IPS DF 4.7 (cell line): ENCODE measurements around the gene SDC1.

Experiments used
- DNase-seq: peaks from one replicate; pipeline ENCODE4 v3.0.0-alpha.2; 2013; ENCODE audit warnings: low spot score; ENCODE audit errors: extremely low read depth

The SDC1 gene

DNA sequence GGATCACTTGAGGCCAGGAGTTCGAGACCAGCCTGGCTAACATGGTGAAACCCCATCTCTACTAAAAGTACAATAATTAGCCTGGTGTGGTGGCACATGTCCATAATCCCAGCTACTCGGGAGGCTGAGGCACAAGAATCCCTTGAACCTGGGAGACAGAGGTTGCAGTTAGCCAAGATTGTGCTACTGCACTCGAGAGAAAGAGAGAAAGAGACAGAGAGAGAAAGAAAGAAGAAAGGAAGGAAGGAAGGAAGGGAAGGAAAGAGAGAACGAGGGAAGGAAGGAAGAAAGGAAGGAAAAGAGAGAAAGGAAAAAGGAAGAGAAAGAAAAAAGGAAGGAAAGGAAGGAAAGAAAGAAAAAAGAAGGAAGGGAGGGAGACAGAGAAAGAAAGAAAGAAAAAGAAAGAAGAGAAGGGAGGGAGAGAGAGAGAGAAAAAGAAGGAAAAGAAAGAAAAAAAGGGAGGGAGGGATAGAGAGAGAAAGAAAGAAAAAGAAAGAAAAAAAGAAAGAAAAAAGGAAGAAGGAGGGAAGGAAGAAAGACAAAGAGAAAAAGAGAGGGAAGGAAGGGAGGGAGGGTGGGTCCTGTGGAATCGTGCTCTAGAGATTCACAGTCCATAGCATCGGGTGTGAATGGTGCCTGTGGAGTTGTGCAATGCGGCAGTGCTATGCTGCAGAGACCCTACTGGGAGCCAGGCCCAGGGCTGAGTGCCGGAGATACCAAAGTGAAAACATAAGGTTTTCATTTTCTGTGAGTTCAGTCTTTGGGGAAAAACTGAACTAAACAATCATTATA is 4.6 kb upstream of the SDC1 start:
- no peak for DNase-seq

DNA sequence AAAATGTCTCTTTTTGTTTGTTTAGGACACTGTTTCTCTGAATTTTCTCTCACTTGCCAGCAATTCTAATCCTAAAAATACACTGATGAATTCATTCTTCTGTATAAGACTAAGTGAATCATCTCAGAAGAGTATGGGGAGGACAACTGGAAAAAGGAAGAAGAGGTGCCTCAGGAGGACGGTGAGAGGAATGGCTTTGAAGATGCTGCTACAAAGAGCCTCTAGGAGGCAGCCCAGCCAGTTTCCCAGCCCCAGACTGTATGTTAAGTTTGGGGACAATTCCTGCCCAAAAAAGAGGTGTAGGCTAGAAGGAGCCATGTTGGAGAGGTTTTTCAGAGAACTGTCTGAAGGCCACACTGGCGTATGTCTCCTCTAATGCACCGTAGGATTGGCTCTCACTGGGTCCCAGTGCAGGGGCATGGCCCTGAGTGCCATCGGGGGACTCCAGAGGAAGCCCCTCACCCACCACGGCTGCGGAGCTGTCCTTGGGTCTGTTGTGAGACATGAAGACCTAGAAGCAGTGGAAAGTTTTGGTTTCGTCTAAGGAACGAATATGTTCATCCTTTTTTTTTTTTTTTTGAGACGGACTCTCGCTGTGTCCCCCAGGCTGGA is 3.1 kb upstream of the SDC1 start:
- no peak for DNase-seq

DNA sequence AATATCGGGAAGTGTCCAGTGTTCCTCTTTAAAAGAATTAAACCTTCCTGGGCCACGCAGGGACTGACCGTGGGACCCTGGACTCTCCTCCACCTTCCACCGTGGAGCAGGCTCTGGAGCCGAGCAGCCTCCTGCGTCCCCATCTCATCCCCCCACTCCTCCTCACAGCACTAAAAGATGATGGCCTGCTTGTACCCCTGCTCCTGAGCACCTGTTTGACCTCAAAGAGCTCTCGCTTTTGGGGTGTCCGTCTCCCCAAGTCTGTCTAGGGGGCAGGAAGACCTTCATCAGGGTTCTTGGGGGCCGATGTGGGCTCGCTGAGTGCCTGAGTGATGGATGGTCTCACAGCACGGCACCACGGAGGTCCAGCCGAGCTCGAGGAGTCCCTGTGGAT is 1.2 kb upstream of the SDC1 start:
- no peak for DNase-seq

DNA sequence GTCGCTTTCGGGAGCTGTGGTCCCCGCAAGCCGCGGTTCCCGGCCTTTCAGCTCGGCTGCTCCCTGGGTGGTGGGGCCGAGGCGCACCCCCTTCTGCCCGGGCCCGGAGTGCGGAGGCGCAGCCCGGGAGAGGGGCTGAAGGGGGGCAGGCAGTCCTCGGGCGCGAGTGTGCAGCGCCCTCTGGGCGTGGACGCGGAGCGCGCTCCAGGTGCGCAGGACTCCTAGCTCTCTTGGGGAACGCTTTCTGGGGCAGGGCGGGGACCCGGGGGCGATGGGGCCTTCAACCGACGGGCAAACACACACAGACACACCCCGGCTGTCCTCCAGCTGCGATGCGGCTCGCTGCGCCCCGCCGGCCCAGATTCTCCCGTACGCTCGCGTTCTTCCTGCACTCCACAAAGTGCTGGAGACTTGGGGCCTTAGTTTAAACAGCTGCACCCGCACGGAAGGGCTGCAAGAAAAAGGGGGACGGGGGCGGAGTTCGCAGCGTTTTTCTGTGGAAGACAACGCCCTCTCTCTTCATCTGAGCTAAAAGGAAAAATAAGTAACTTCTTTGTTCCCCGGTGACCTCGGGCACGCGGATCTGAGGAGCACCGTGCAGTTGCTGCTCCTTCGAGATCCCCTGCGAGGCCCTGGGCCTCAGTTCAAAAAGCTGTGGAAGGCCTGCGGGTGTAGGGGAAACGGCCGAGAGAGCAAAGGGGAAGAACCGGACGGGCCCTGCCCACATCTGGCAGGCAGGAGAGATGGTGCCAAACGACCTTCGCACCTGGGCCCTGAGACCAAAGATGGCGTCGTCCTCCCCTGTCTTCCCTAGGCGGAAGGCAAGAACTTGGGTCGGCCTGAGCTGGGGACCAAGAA is 593 bp upstream of the SDC1 start:
- no peak for DNase-seq

DNA sequence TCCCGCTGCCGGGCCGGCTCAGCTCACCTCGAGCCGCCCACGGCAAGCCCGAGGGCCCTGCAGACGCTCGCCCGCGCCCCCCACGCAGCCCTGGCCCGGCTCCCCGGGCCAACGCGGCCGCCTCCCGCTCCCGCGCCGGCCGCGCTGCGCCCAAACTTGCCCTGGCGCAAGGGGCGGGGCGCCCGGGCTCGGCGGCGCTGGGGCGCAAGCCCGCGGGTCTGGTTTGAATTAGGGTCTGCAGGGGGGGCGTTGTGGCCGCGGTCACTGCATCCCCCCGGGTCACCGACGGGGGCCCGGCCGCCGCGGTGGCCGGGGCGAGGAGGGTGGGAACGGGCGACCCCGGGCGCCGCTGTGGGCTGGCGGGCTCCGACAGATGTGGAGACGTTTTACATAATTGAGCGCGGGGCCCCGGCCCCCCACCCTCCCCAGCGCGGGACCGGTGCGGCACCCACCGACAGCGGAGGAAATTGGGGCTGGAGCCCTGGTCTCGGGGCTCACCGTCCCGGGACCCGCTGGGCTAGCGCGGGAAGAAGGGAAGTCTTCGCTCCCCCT is 690 bp downstream of the SDC1 start:
- DNase-seq = no peak

DNA sequence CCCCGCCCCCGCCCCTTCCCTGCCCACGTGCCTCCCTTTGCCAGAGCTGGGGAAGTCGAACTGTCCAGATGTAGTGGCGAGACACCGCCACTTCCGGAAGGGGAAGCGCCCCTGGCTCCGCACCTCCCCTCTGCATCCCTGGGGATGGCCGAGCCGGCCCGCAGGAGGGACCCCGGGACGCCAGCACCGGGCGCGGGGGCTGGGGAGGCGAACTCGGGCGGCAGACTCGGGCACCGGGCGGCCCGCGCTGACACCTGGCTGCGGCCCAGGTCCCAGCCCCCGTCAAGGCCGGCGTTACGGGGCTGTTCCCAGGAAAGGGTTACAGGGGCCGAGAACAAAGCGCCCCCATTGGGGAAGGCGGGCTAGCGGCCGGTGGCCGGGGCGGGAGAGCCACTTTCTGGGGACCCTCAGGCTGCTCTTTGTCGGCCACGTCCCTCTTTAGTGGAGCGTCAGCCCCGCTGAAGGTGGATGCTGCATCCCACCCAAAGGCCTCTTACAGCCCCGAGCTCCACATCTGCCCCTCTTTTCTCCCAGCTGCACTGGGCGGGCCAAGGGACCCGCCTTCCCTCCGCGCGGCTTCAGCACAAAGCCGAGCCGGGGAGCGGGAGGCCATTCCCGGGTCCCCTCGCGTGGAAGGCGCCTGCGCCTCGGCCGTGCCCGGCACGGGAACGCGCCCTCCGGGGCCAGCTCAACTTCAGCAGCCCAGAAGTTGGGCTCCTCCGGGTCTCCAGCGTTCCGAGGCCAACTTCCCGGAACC is 1.3 kb downstream of the SDC1 start:
- no peak for DNase-seq

DNA sequence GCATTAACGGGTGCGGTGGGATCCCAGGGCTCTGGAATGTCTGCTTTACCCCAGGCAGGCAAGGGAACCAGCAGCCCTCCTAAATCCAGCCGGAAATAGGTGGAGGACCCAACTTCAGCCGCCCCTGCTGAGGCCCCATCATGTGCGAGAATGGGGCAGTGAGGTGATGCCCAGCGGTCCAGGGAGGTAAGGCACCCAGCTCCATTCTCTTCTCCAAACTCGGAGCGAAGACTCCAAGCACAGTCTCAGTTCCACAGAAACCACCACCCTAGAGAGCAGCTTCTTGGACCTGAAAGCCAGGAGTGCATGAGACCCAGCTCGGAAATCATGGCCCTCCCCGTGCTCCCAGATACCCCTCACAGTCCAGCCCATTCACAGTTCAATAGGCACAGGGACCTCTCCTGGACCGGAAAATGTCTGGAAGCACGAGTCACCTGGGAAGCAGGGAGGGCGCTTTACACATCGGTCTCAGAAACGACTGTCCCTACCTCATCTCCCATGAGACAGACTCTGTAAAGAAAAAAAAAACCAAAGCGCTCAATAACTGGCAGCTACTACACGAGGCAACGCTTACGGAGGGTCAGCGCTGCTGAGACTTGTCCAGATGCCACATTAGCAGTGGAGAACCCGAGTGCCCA is 2.0 kb downstream of the SDC1 start:
- DNase-seq = no peak

DNA sequence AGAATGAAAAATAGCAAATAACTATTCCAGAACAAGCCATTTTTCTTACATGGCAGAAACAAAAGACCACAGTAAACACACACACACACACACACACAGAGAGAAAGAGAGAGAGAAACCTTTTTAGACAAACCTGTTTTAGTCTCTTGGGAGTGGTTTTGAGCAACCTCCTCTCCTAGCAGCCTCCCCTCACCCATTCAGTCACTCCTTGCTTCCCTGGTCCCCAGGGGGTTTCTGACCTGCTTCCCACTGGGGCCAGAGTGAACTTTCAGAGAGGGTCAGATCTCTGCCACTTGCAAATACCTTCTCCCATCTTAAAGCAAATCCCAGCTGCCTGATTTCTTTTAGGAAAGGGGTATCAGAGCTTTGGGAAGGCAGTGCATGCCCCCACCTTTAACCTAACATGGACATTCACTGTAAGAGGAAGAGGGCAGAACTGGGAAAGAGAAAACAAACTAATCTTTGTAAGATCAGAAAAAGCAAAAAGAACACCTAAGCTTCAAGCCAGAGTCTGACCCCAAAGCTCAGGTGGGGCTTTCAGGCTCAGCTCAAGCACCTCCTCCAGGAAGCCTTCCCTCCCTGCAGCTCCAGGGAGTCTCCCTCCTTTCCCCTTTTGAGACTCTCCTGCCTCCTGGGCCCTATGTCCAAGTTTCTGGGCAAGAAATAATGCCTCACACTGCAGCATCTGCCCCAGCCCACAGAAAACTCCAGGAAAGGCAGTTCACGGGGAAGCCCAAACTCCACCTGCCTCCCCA is 2.7 kb downstream of the SDC1 start:
- DNase-seq = no peak

DNA sequence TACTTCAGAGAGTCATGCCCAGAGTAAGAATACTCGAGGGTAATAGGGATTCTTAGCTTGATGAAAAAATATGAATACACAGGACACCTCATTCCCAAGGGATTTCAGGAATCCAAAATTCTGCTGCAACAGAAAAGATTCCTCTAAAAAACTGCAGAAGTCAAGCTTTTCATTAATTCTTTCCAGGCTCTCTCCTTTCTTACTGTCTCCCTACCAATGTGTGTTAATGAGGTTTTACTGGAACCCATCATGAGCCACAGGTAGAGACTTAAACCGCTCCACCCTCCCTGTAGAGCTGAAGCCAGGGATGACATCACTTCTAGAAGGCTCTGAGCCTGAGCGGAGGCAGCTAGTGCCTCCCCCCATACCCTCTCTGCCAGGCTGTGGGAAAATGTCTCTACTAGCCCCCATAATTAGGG is 3.4 kb downstream of the SDC1 start:
- no peak for DNase-seq

DNA sequence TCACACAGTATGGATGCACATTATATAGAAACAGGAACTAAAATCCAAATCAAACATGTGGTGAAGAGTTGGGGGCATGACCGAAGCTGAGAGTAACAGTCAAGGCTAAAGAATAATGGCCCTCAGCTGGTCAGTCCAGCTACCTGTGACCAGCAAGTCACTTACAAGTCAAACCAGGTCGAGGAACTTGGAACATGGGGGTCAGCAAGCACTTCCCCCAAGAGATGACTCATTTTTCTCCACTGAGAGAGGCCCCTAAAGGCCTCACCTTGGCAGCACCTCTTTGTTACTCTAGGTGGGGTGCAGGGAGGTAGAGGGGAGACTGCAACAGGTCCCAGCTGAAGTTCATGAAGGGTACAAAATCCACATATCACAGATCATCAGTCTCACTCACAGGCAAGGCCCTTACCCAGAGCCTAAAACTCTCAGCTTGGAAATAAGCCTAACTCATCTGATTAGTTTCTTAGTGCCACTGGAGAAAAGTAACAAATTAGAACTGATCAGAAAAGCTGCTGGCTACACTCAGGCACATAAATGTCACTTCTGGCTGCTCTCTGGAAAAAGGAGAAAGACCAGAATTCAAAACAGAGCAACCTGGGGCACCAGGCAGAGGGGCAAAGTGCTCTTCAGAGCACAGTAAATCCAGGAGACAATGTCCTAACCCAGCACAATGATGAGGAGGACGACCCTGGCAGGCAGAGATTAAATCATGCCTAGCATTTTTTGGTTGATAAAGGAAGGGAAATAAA is 4.0 kb downstream of the SDC1 start:
- no peak for DNase-seq

DNA sequence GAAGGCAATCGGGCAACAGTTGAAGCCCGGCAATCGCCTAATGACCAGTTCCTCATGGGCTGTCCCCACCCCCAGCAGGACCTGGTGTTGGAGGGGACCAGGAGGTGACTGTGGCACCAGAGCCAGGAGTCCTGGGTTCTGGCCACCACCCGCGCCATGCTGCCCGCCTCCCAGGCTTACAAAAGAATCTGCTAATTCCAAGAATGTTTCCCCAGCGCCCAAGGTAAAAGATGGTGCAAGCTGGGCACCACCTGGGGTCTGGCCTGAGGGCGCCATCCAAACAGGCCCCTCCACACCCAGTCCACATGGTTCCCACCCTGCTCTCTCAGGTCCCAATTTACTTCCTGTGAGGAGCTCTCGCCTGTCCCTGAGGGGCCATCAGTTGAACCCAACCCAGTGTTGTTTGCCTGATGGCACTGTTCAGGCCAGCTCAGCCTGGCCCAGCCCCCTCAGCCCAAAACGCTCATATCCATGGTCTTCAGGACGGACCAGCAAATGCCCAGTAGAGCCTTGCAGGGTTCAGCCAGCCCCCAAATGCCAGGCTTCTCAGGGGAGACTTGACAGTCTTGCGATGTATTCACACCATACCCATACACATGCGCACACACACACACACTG is 5.1 kb downstream of the SDC1 start:
- DNase-seq = no peak

DNA sequence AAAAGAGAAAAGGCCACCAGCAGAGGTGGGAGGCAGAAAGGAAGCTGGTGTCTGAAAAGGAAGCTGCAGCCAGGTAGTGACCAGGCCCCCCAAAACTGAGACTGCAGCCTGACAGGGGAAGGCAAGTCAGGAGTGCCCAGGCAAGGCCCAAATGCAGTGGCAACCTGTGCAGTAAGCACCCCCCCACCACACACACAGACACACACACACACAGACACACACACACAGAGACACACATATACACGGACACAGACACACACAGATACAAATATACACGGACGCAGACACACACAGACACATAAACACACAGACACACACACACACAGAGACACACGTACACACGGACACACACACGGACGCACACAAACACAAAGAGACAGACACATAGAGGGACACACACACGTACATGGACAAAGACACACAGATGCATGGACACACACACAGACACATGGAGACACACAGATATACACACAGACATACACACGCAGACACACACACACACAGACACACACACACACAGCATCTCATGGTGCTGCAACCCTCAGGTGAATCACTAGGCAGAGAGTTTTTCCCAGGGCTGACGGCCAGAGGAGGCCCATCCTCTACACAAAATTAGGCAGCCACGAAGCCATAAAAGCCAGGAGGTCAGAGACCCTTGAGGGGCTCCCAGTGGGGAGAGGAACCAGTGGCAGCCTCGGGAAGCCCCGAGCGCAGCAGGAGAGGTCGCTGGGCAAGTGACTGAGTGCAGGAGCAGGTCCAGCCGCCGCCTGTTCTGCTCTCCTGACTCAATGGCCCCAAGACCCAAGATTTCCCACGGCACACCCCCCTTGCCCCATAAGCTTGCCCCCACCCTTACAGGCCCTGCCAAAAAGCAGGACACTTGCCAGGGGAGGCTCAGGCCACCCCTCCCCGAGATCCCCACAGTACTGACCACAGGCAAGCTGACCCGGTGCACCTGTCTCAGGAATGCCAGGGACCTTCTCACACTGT is 6.3 kb downstream of the SDC1 start:
- no peak for DNase-seq

DNA sequence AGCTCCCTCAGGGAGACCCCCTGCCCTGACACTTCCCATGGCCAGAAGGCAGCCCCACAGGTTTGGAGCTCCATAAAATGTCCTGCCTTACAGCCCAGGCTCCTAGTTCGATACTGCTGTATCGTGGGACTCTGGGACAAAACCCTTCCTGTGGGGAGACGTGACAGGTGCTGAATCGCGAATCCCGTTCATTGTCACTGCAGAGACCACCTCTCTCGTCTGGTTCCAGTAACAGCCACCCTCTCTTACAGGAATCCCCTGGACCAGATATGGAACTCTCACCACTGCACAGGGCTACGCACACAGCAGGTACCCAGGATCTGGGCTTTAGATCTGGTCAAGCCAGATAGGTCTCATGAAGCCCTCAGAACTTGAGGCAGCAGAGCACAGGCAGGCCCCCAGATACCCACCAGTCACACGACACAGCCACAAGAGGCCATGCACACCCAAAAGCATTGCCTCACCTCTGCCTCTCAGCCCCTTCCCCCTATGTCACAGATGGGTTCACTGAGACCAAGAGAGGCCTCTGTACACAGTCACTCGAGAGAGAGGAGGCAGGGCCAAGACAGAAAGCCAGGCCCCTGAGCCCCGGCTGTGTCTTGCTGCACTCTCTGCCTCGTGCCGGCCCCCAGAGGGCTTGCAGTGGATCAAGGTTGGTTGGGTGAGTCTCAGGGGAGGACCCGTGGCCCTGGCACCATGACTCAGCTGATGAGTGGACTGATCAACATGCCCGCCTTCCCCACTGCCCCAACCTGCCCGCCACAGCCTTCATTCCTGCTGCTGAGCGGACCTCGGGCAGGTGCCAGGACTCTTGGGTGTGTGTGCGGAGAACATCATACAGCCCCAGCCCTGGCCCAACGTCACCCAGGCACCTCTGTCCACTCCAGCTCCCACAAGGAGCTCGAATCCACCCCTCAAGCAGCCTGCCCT is 7.6 kb downstream of the SDC1 start:
- no peak for DNase-seq

DNA sequence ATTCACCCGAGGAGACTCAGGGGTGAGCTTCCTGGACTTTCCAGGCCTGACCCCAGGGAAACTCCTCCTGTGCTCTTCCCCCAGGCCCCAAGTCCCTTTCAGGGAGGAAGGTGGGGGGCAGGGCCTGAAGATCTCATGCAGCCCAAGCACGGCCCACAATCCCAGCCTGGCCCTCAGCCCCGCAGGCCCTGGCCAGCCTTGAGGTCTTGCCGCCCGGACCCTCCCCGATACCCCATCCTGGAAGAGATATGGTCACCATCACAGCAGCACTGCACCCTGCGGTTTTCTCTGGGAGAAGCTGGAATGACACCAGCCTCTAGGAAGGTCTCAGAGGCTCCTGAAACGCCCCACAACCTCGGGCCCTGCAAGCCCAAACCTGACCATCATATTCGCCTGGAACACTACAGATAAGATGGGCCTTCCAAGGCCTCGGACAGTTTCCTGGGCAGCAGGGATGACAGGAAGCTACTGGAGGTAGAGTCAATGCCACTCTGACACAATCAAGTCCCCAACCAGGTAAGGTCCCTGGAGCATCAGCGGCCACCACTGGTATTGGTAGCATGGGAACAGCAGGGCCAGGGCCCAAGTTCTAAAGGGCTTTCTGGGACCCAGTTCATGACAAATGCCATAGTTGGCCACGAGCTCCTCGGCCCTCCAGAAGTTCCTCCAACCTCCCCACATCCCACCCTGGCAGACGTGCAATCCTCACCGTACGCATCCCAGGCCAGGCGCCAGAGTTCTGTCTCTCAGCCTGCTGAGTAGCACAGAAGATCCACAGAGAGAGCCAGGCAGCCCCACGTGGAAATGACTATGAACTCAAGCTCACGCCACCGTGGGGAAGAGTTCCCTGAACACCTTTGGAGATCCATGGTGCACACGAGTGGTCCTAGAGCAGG is 8.6 kb downstream of the SDC1 start:
- DNase-seq = no peak

DNA sequence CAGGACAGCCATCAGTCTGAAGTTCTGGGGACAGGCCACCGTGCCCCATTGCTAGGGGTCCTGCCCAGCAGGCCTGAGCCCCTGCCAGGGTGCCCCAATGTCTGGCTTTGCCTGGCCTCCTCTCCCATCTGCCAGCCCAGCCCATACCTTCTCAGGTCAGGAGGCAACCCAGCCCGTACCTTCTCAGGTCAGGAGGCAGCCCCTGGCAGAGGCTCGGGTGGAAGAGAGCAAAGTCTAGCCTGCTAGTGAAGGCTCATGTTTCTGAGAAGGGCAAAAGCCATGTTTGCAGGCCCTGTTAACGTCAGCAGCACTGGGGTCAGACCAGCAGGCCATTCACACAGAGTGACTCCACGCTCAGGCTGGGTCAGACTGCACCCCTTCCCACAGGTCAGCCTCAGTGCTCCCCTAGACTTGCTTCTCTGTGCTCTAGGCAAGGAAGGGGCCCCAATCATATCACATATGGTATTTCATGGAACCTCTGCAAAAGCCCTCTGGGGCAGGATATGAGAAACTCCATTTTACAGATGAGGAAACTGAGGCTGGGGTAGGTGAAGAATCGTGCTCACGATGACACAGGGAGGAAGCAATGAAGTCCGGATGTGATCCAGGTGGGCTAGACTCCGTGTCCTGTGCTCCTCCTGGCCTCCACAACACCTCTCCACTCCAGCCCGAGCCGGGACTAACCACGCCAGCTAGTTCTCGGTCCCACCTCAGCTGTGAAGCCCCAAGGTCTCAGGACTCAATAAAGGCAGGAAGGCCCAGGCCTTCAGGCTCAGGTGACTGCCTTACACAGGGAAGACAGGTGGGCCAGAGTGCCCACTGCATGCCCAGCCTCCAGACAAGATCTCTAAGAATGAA is 9.5 kb downstream of the SDC1 start:
- no peak for DNase-seq
